ENCODE results near the gene LY6G6C. TPM values are rescaled to one million over a fixed set of nuclear protein-coding genes. Genes with fewer than 3 reads are reported as not detected.

LY6G6C gene
- total RNA-seq, 4 donors from 2014 or later: 1.4 TPM; not detected in 3

- Histone ChIP-seq H3K4me3 (peak overlapping the region; percentile 65 to 97), H3K27ac (peak overlapping the region; percentile 93 to 100), H3K4me1 (peaks cover 6 to 17% of the 10 kb centered on the region in 2 donors), H3K9me3 (no peaks in the 10 kb centered on the region), H3K27me3 (no peaks in the 10 kb centered on the region), H3K36me3 (no peaks in the 10 kb centered on the region)
- peak; percentile 29 to 50 for TF ChIP-seq POLR2A (IDR thresholded peaks at IDR 0.05)
- TF ChIP-seq, protein P1, sequence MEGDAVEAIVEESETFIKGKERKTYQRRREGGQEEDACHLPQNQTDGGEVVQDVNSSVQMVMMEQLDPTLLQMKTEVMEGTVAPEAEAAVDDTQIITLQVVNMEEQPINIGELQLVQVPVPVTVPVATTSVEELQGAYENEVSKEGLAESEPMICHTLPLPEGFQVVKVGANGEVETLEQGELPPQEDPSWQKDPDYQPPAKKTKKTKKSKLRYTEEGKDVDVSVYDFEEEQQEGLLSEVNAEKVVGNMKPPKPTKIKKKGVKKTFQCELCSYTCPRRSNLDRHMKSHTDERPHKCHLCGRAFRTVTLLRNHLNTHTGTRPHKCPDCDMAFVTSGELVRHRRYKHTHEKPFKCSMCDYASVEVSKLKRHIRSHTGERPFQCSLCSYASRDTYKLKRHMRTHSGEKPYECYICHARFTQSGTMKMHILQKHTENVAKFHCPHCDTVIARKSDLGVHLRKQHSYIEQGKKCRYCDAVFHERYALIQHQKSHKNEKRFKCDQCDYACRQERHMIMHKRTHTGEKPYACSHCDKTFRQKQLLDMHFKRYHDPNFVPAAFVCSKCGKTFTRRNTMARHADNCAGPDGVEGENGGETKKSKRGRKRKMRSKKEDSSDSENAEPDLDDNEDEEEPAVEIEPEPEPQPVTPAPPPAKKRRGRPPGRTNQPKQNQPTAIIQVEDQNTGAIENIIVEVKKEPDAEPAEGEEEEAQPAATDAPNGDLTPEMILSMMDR (IDR thresholded peaks at IDR 0.05): peak in 2 of 4 experiments; percentile 74 to 79
- DNase-seq: peak; percentile 95 to 96
- intact Hi-C loops (cut with DNase I; ENCODE audit: low total_unique reads): no loop called here
Measured at GRCh38 chr6:31729515-31729978, 8.0 kb upstream of the LY6G6C start.

DNA sequence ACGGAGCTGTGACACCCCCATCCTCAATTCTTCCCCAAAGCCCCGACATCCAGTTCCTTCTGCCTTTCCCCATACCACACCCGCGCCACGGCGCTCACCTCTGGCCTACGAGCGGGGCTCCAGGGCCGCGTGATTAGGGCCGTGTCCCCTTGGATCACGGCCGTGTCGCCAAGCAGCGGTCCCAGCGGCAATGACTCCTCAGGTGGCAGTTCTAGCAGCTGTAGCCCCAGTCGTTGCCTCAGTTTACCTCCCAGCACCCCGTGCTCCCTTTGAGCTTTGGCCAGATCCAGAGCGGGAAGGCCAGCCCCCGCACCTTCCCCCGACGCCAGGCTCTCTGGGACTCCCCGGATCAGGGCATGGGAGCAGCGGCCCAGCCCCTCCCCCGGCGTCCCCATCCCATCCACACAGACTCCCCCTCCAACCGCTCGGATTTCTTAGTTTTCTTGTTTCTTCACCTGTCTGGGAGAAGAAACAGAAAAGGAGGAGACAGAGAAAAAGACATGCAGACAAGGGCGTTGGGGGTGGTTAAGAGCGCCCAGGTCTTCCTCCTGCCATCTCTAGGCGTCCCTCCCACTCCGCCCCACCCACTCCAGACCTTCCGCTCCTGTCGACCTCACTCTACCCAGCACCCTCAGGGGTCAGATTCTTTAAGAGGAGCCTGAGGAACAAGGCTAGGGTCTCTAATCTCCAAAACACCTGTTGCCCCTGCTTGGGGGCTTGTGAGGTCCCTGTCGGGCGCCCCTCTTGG is 7.4 kb upstream of the LY6G6C start, which contains the start of gene DDAH2:
Gene DDAH2 (minus strand): TSS at position 533 of the 748 bp plus-strand sequence. CDS start 138 bp downstream, at position 395.
- TF ChIP-seq POLR2A (IDR thresholded peaks at IDR 0.05): no peak
- TF ChIP-seq, protein P1 (IDR thresholded peaks at IDR 0.05): peak in 2 of 4 experiments; percentile 49 to 56
- Histone ChIP-seq H3K4me1 (peaks cover 6 to 11% of the 10 kb centered on the region in 2 donors), H3K27me3 (no peaks in the 10 kb centered on the region), H3K27ac (peak within 1 kb of the TSS; percentile 93 to 100), H3K36me3 (no peaks in the 10 kb centered on the region), H3K9me3 (no peaks in the 10 kb centered on the region), H3K4me3 (peak within 1 kb of the TSS; percentile 65 to 97)
- DNase-seq: peak; percentile 38 to 48
- intact Hi-C loops (cut with DNase I; ENCODE audit: low total_unique reads): no loop called here

DNA sequence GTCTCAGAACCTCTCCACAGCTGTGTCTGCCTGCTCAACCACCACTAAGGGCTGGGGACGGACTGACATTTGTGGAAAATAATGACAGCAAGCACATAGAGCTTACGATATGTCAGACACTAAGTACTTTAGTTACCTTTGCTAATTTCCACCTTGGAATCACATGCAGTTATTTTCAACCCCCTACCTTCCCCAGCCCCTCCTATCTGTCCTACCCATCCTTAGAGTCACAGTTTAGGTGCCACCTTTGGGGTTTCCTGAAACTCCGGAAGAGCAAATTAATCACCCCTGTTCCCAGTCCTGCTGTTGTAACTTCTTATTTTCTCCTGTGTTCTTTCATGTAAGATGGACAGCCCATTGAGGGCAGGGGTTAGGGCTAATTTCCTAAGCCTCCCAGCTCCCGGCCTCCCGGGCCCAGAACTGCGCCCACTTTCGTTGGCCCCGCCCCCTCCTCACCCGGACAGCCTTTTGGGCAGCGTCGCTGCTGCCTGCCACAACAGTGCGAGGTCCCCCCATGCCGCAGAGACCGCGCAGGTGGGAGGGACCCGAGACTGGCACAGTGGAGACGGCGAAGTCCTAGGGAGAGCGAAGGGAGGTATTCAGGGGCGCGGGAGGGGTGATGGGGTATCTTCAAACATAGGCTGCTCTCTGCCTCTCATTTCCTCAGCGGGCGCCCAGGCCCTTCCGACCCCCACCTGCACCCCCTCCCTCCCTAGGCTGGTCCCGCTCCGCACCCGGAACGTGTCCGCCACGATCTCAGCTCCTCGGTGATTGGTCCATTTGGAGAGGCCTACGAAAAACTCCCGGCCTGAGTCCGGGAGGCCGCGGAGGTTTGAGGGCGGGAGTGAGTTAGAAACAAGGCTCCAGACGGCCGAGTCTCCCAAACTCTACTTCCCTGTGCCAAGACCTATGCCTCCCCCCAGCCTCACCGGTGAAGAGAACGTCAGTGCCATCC is 6.4 kb upstream of the LY6G6C start:
- intact Hi-C loops (cut with DNase I; ENCODE audit: low total_unique reads): no loop called here
- H3K27ac ChIP-seq: peak overlapping the region; percentile 93 to 100
- peak overlapping the region; percentile 65 to 97 for H3K4me3 ChIP-seq
- no peaks in the 10 kb centered on the region for H3K9me3 ChIP-seq
- H3K27me3 ChIP-seq: no peaks in the 10 kb centered on the region
- peak; percentile 49 for DNase-seq
- no peak for TF ChIP-seq POLR2A (IDR thresholded peaks at IDR 0.05)
- TF ChIP-seq, protein P1 (IDR thresholded peaks at IDR 0.05): no peak
- H3K4me1 ChIP-seq: peaks cover 4 to 6% of the 10 kb centered on the region in 2 donors
- no peaks in the 10 kb centered on the region for H3K36me3 ChIP-seq

DNA sequence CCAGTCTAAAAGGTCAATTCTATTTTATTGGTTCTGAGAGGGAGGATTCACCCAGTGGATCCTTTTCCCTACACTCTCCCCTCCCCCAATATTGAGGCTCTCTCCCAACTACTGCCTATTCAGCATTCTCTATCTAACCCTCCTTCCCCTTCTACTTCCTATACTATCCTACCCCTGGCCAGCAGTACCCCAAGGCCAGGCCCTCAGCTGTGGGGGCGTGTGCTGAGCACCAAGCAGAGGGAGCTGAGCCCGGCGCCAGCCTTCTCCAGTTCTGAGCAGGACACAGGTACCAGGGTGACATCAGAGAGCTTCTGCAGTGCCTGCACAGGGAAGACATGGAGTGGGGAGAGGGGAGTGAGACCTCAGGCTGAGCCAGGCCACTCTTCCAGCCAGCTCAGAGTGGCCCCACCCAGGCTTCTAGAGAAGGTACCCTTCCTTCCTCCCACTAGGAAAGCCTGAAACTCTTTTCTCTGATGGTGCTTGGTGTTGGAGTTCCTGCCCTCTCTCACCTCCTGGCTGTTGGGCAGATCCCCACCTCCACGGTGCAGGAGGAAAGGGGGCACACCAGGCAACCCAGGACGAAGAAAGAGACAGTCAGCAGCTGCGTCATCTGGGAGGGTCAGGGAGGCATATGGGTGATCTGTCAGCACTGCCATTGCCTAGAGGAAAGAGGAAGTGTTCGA is 5.6 kb upstream of the LY6G6C start:
- Histone ChIP-seq H3K27ac (peak overlapping the region; percentile 93 to 100), H3K4me3 (no peak overlapping the region), H3K36me3 (no peaks in the 10 kb centered on the region), H3K27me3 (no peaks in the 10 kb centered on the region), H3K9me3 (no peaks in the 10 kb centered on the region), H3K4me1 (peaks cover 4 to 6% of the 10 kb centered on the region in 2 donors)
- TF ChIP-seq, protein P1 (IDR thresholded peaks at IDR 0.05): no peak
- TF ChIP-seq POLR2A (IDR thresholded peaks at IDR 0.05): no peak
- DNase-seq: no peak
- intact Hi-C loops (cut with DNase I; ENCODE audit: low total_unique reads): no loop called here
